GM19467 (cell line): ENCODE results near the gene JPH2.

Experiments
- ATAC-seq: cut with Tn5 transposase; IDR thresholded peaks from one replicate; pipeline ENCODE4 v1.9.1; 2021; ENCODE audit warnings: mild to moderate bottlenecking, moderate library complexity; ENCODE audit not compliant: unreplicated experiment

The JPH2 gene

GRCh38 chr20:44065401-44066340 is 121.3 kb downstream of the JPH2 start:
- ATAC-seq = no peak

- no peak for ATAC-seq
Observed at GRCh38 chr20:44064501-44065400, 122.2 kb downstream of the JPH2 start.
